DMS79 treated with DMSO at 0.1 percent for 48 hours (cell line): Measurements from ENCODE around the gene GPR18.
"Not testable (repeated sequence)": the region's sequence is repeated elsewhere in the genome, so short reads cannot be mapped to it uniquely, and the experiment has no call there.

Experiments used
- DNase-seq: peaks from one replicate; lab custom pipeline; 2025; lab: John Stamatoyannopoulos, UW

Gene GPR18

GRCh38 chr13:99228737-99229691, 29.2 kb downstream of the GPR18 start:
- no peak for DNase-seq

GRCh38 chr13:99227909-99228688, 30.1 kb downstream of the GPR18 start:
- DNase-seq, result no peak

- DNase-seq, result peak; percentile 17
These were observed 30.8 kb downstream of the GPR18 start for GRCh38 chr13:99227331-99227900.

GRCh38 chr13:99226513-99226912, 31.7 kb downstream of the GPR18 start:
- DNase-seq, result no peak

- DNase-seq, result no peak
These were observed 33.1 kb downstream of the GPR18 start for GRCh38 chr13:99225078-99225477.

- DNase-seq, result no peak
These were observed 34.2 kb downstream of the GPR18 start for GRCh38 chr13:99224021-99224420.

- no peak for DNase-seq
These were observed 34.6 kb downstream of the GPR18 start for GRCh38 chr13:99223587-99223986.

- no peak for DNase-seq
These were observed 36.5 kb downstream of the GPR18 start for GRCh38 chr13:99221567-99222239.

- DNase-seq, result no peak
These were observed 37.8 kb downstream of the GPR18 start for GRCh38 chr13:99220199-99220935.

- no peak for DNase-seq
These were observed 39.2 kb downstream of the GPR18 start for GRCh38 chr13:99218969-99219368.

- DNase-seq, result no peak
These were observed 39.6 kb downstream of the GPR18 start for GRCh38 chr13:99218545-99218944.

- no peak for DNase-seq
These were observed 40.1 kb downstream of the GPR18 start for GRCh38 chr13:99218126-99218525.

GRCh38 chr13:99217461-99218110, 40.6 kb downstream of the GPR18 start:
- no peak for DNase-seq

GRCh38 chr13:99215184-99215830, 42.9 kb downstream of the GPR18 start:
- no peak for DNase-seq

GRCh38 chr13:99214731-99215130, 43.4 kb downstream of the GPR18 start:
- no peak for DNase-seq

GRCh38 chr13:99214232-99214631, 43.9 kb downstream of the GPR18 start:
- DNase-seq, result no peak

- no peak for DNase-seq
These were observed 46.7 kb downstream of the GPR18 start for GRCh38 chr13:99211421-99212035.

GRCh38 chr13:99210627-99211026, 47.6 kb downstream of the GPR18 start:
- DNase-seq, result not testable (repeated sequence)

- no peak for DNase-seq
These were observed 49.2 kb downstream of the GPR18 start for GRCh38 chr13:99208845-99209527.
